Kidney epithelial cell (primary cell): ENCODE measurements around the gene UBIAD1. TPM values are rescaled to one million over a fixed set of nuclear protein-coding genes. Genes with fewer than 3 reads are reported as not detected.

ENCODE experiments used
- DNase-seq: peaks from one replicate; pipeline ENCODE4 v3.0.0-alpha.2; 2010; ENCODE audit warnings: low read depth
- H3K27me3 ChIP-seq: 2 replicates; pipeline ENCODE4 v1.6.0; 2011; ENCODE audit warnings: low read length; ENCODE audit not compliant: control insufficient read depth, insufficient read depth
- H3K36me3 ChIP-seq: 2 replicates; pipeline ENCODE4 v1.5.1; 2011; ENCODE audit warnings: low read length; ENCODE audit not compliant: control insufficient read depth, insufficient read depth
- H3K4me3 ChIP-seq: 2 replicates; pipeline ENCODE4 v1.5.1; 2011; ENCODE audit warnings: low read depth, mild to moderate bottlenecking, control low read depth, low read length
- CTCF ChIP-seq: IDR thresholded peaks from 2 replicates; pipeline ENCODE4 v1.5.1; 2011; ENCODE audit warnings: mild to moderate bottlenecking, moderate library complexity, low read length, control low read depth, inconsistent platforms; ENCODE audit not compliant: insufficient read depth, poor library complexity, severe bottlenecking
- total RNA-seq: library from RNA; depleted of rRNA; stranded (reverse); fragments of >200 nt; gene quantifications from 2 replicates; pipeline ENCODE4 v1.2.3, GENCODE V29; 2015

The UBIAD1 gene
- total RNA-seq, 1 donor from 2014 or later: 10.9 TPM

- H3K4me3 ChIP-seq: peak overlapping the region; percentile 76
- no peak for TF ChIP-seq CTCF
- DNase-seq: no peak
- no peaks in the 10 kb centered on the region for H3K36me3 ChIP-seq
- H3K27me3 ChIP-seq: no peaks in the 10 kb centered on the region
These were observed 717 bp downstream of the UBIAD1 start for GRCh38 chr1:11273595-11274234.

GRCh38 chr1:11279152-11279551 lies 6.2 kb downstream of the UBIAD1 start:
- H3K36me3 ChIP-seq: no peaks in the 10 kb centered on the region
- no peaks in the 10 kb centered on the region for H3K27me3 ChIP-seq
- H3K4me3 ChIP-seq: no peak overlapping the region
- TF ChIP-seq CTCF: no peak
- DNase-seq: no peak

- no peak overlapping the region for H3K4me3 ChIP-seq
- DNase-seq: no peak
- no peaks in the 10 kb centered on the region for H3K36me3 ChIP-seq
- no peaks in the 10 kb centered on the region for H3K27me3 ChIP-seq
- TF ChIP-seq CTCF: no peak
These were observed 6.6 kb downstream of the UBIAD1 start for GRCh38 chr1:11279630-11280029.

GRCh38 chr1:11280719-11281376 lies 7.8 kb downstream of the UBIAD1 start:
- Histone ChIP-seq H3K4me3 (no peak overlapping the region), H3K36me3 (no peaks in the 10 kb centered on the region), H3K27me3 (no peaks in the 10 kb centered on the region)
- no peak for TF ChIP-seq CTCF
- DNase-seq: no peak

- no peak for TF ChIP-seq CTCF
- no peak for DNase-seq
- Histone ChIP-seq H3K36me3 (no peaks in the 10 kb centered on the region), H3K27me3 (no peaks in the 10 kb centered on the region), H3K4me3 (no peak overlapping the region)
These were observed 8.7 kb downstream of the UBIAD1 start for GRCh38 chr1:11281518-11282331.
